Large intestine (tissue), 3 donors: ENCODE data around the gene CAV1. TPM values are rescaled to one million over a fixed set of nuclear protein-coding genes. Genes with fewer than 3 reads are reported as not detected.

Experiments used
- DNase-seq, 2 donors: peaks; one replicate each; pipeline versions ENCODE4 v3.0.0 to v3.0.0-alpha.2; 2013
- H3K27ac ChIP-seq: one replicate; pipeline ENCODE4 v1.5.1; 2013; ENCODE audit warnings: low read length
- H3K27me3 ChIP-seq: 2 replicates; pipeline ENCODE4 v1.6.1; 2013; ENCODE audit warnings: low read length; ENCODE audit not compliant: control insufficient read depth, insufficient read depth
- H3K36me3 ChIP-seq: 2 replicates; pipeline ENCODE4 v1.6.1; 2013; ENCODE audit warnings: low read length; ENCODE audit not compliant: control insufficient read depth, insufficient read depth
- H3K4me1 ChIP-seq: one replicate; pipeline ENCODE4 v1.6.1; 2013; ENCODE audit warnings: low read length; ENCODE audit not compliant: control insufficient read depth, insufficient read depth
- H3K4me3 ChIP-seq: one replicate; pipeline ENCODE4 v1.5.1; 2013; ENCODE audit warnings: low read length
- H3K9me3 ChIP-seq: one replicate; pipeline ENCODE4 v1.6.1; 2013; ENCODE audit warnings: mild to moderate bottlenecking, low read depth, low read length, moderate library complexity; ENCODE audit not compliant: control insufficient read depth
- WGBS: methylation state at CpG from one replicate; pipeline ENCODE4 v1.1.5; 2013; ENCODE audit warnings: low lambda C conversion rate; ENCODE audit not compliant: insufficient coverage; 5-methylcytosine and 5-hydroxymethylcytosine counted together
- polyA plus RNA-seq: library from polyadenylated mRNA; unstranded; fragments of 120-200 nt; gene quantifications from one replicate; pipeline ENCODE4 v1.2.1, GENCODE V29; 2013

Gene CAV1
- polyA plus RNA-seq, 1 donor = 100 TPM

DNA sequence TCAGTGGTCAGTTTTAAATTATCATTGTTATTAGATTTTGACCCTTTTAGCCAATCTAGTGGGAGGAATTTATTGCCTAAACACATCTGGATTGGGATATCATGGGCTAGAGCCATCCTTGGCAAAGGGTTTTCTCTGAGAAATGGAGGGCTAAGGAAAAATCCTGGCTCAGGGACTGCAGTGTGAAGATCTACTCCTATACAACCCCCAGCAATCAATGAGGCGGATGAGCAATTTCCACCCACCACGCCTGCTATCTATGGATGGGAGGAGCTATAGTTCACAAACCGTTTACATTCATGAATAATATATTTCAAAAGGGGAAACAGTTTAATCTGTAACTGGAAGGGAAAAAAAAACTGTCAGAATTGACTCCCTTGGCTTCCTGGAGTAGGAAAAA is 2.7 kb downstream of the CAV1 start:
- H3K9me3 ChIP-seq = peaks cover 9% of the 10 kb centered on the region
- H3K4me3 ChIP-seq = peak overlapping the region; percentile 13
- no peak for DNase-seq
- peaks cover 31% of the 10 kb centered on the region for H3K27me3 ChIP-seq
- H3K4me1 ChIP-seq = peaks cover 14% of the 10 kb centered on the region
- 0% methylated on average over 1 of the region's 3 CpGs for WGBS
- H3K27ac ChIP-seq = no peak overlapping the region
- no peaks in the 10 kb centered on the region for H3K36me3 ChIP-seq

DNA sequence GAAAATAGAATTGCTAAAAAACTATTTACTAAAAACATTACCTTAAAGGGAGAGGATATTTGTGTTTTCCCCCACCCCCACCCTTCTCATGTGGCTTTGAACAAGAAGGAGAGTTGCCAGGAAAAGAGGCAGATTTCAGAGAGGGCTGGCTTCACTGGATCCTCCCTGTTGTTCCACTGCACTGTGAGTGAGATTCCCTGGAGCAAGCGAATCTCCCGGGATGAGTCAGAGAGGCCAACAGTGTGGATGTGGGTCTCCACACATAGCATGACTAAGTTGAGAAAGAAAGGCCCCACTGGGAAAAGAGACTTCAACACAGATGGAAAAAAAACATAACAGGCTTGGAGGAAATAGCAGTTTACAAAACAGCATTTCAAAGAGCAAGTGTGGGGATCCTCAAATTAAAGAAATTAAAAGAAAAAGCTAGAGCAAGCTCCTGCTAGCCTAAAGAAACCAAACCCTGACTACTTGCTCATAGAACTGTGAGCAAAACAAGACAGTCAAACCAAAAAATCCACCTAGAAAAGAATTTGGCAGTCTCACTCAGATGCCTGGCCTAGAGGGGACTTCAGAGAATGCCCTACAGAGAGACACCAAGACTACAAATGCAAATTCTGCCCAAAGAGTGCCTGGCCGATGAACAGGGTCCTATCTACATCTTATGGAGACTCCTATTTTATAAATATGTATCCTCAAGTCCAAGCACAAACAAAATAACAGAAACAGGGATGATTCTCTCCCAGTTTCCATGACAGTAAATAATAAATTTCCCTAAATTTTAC is 3.4 kb downstream of the CAV1 start:
- no peaks in the 10 kb centered on the region for H3K36me3 ChIP-seq
- no peak overlapping the region for H3K27ac ChIP-seq
- H3K9me3 ChIP-seq = peaks cover 9% of the 10 kb centered on the region
- peaks cover 31% of the 10 kb centered on the region for H3K27me3 ChIP-seq
- DNase-seq = no peak
- no CpG with 5 or more reads among the region's 3 CpGs for WGBS
- no peak overlapping the region for H3K4me3 ChIP-seq
- peaks cover 14% of the 10 kb centered on the region for H3K4me1 ChIP-seq

DNA sequence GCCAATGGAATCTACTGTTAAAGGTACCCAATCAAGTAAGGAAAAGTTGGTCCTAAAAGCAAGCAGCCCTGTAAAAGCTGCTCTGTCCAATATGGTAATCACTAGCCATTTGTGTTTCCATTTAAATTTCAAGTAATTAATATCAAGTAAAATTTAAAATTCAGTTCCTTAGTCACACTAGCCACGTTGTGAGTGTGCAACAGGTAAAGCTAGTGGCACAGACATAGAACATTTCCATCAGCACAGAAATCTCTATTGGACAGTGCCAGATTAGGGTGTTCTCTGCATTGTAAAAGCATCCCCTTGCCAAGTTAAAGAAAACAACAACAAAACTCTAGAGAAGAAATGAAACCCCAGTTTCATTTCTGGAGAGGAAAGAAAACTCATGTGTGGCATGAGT is 4.4 kb downstream of the CAV1 start:
- H3K4me3 ChIP-seq = no peak overlapping the region
- H3K27ac ChIP-seq = no peak overlapping the region

DNA sequence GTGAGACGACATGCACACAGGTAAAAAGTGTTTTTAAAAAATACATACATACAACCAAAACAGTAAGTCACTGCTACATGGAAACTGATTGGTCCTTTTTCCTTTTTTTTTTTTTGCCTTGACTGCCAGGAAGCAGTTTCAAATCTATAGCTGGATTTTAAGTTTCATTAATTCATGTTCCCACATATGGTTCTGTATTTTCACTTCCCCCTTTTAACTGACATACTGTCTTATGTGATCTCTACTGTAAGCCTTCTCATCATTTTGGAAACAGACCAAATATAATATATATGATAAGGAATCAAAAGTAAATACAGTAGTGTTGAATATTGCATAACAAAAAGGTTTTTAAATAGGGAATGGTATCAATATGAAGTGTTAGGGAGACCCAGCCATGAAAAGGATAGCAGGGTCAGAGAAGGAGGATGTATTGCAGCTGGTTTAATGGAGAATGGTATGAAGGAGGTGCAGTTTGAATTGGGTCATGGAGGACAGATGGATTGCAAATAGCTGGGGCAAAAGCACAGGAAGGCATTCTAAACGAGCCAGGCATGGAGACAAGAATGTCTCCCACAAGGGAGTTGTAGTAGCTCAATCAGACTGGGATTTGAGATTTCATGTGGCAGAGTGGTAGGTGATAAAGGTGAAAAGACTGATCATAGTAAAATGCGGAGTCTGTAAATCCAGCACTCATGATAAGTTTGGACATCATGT is 5.4 kb downstream of the CAV1 start:
- Histone ChIP-seq H3K36me3 (no peaks in the 10 kb centered on the region), H3K4me3 (no peak overlapping the region), H3K4me1 (peaks cover 6% of the 10 kb centered on the region), H3K9me3 (peaks cover 6% of the 10 kb centered on the region), H3K27me3 (peaks cover 16% of the 10 kb centered on the region), H3K27ac (no peak overlapping the region)
- WGBS = 80% methylated on average over 1 of the region's 3 CpGs
- DNase-seq = no peak

More for the DNA sequence above, 4.4 kb downstream of the CAV1 start:
- Histone ChIP-seq H3K27me3 (peaks cover 25% of the 10 kb centered on the region), H3K9me3 (peaks cover 9% of the 10 kb centered on the region), H3K4me1 (peaks cover 14% of the 10 kb centered on the region), H3K36me3 (no peaks in the 10 kb centered on the region)
- no CpG with 5 or more reads among the region's 1 CpG for WGBS
- no peak for DNase-seq

DNA sequence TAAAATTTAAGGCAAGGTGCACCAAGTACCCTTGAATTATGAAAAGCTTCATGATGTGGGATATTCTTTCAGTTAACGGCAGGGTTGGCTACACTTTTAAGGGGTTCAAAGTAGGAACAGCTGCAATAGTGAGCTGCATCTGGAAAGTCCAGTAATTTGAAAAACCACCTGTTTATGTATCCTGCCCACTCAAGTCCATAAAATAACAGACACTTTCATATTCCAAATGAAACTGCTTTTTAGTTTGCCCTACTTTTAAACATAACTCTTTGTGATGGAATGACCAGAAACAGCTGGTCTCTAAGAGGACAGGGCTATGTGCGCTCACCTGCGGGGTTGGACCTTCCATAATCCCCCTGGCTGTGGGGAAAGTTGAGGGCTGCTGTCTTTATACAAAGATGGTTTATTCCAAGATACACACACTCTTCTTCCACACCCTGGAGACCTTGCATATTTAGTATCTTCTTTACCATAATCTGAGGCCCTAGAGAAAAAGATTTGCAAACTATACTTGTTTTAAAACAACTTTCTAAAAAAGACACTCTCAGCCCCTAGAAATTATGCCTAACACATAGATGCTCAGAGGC is 7.4 kb downstream of the CAV1 start:
- Histone ChIP-seq H3K9me3 (no peaks in the 10 kb centered on the region), H3K4me3 (no peak overlapping the region), H3K27ac (no peak overlapping the region), H3K27me3 (peaks cover under 1% of the 10 kb centered on the region), H3K36me3 (no peaks in the 10 kb centered on the region), H3K4me1 (peaks cover 6% of the 10 kb centered on the region)
- WGBS = no CpG with 5 or more reads among the region's 3 CpGs
- DNase-seq = no peak

DNA sequence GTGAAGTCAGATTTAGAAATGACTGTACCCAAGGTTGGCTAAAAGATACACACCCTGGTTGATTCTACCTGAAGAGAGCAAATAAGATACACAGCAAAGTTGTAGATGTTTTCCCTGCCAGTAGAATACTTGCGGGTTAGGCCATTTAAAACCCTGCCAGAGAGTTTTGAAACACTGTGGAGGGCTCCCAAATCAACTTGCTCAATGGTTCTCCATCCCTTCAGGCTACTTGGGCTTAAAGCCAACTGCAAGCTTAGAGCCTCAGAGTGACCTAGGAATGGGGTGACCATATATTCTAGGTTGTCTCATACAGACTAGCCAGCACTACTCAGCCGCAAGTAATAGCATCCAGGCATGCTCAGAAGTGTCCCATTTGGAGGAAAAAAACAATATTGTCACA is 10.0 kb downstream of the CAV1 start:
- no CpG with 5 or more reads among the region's 2 CpGs for WGBS
- peaks cover 6% of the 10 kb centered on the region for H3K4me1 ChIP-seq
- no peak for DNase-seq
- no peaks in the 10 kb centered on the region for H3K36me3 ChIP-seq
- no peak overlapping the region for H3K27ac ChIP-seq
- H3K9me3 ChIP-seq = no peaks in the 10 kb centered on the region
- H3K4me3 ChIP-seq = no peak overlapping the region
- no peaks in the 10 kb centered on the region for H3K27me3 ChIP-seq

DNA sequence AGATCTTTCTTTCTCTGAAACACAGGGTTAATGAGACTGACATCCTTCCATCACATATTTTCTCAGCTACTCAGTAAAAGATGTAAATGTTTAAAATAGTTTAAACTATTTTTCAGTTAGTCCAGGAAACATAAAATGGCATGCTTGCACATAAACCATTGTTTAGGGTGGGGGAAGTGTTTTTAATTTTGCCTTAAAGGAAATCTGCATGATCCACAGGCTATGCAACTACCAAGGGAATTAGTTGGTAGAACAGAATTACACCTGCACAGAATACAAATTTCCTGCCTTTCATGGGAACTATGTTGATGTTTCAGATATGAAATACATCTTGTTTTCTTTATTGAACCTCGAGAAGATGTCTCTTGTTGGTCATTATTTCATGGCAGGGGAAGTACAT is 10.6 kb downstream of the CAV1 start:
- WGBS = no CpG with 5 or more reads among the region's 1 CpG
- Histone ChIP-seq H3K27ac (no peak overlapping the region), H3K4me3 (no peak overlapping the region), H3K9me3 (no peaks in the 10 kb centered on the region), H3K36me3 (no peaks in the 10 kb centered on the region), H3K27me3 (no peaks in the 10 kb centered on the region), H3K4me1 (peaks cover 6% of the 10 kb centered on the region)
- no peak for DNase-seq

DNA sequence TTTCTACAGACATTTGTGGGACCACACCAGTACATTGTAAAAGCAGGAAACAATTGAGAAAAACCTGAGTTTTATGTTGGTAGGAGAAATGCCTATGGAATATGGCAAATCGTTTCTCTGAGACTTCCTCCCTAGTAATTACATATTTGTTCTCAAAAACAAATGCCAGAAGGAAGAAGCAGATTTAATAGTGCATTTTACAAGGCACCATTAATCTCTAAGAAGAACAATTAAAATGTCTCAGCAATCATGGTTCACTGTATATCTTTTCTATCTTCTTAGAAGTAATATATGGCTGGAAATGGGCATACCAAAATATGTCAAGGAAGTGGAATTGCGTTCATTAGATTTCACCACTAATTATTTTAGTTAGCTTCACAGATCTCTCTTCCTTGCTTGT is 13.3 kb downstream of the CAV1 start:
- WGBS = 92% methylated on average over 2 of the region's 2 CpGs
- no peak overlapping the region for H3K4me3 ChIP-seq
- no peak for DNase-seq
- no peak overlapping the region for H3K27ac ChIP-seq
- no peaks in the 10 kb centered on the region for H3K9me3 ChIP-seq
- peaks cover 6% of the 10 kb centered on the region for H3K4me1 ChIP-seq
- H3K27me3 ChIP-seq = no peaks in the 10 kb centered on the region
- no peaks in the 10 kb centered on the region for H3K36me3 ChIP-seq

DNA sequence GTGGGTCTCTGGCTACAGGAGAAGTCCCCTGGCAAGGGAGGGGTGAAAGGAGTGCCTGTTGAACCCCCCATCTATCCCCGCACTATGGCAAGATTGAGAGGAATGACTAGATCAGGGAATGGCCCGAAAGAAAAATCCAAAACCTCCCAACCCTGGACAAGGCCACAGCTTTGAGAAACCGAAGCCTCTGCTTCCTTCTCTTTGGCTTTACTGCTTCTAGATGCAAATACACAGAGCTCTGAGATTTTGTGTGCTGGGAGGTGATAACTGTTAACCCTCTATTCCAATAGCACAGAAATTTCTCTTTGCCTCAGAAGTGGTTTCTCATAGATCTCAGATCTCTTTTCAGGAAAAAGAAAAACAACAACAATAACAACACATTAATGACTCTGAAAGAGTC is 15.0 kb downstream of the CAV1 start:
- Histone ChIP-seq H3K9me3 (no peaks in the 10 kb centered on the region), H3K4me3 (no peak overlapping the region), H3K27ac (no peak overlapping the region), H3K36me3 (no peaks in the 10 kb centered on the region), H3K27me3 (no peaks in the 10 kb centered on the region), H3K4me1 (peaks cover 6% of the 10 kb centered on the region)
- WGBS = no CpG with 5 or more reads among the region's 3 CpGs
- no peak for DNase-seq

DNA sequence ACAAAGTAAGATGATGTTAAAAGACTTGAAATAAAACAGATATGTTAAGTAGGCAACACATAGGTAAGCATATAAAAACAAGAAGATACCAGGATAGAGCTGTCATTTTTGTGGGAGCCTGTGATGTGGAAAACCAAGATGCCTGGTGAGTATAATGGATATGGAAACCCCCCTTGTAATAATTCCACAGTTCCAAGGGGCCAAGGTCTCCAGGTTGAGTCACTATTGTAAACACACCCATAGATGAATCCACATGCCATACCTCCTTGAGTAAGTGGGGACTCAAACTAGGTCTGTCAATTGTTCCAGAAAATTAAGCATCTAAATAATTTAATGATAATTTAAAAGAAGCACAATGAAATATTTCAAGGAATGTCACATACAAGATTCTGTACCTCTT is 15.9 kb downstream of the CAV1 start:
- H3K4me3 ChIP-seq = no peak overlapping the region
- no peak overlapping the region for H3K27ac ChIP-seq
- H3K27me3 ChIP-seq = no peaks in the 10 kb centered on the region
- peaks cover 6% of the 10 kb centered on the region for H3K4me1 ChIP-seq
- peak in 1 of 2 donors; percentile 40 for DNase-seq
- no peaks in the 10 kb centered on the region for H3K9me3 ChIP-seq
- H3K36me3 ChIP-seq = no peaks in the 10 kb centered on the region
